Measurements from ENCODE around the gene DTX4. TPM values are rescaled to one million over a fixed set of nuclear protein-coding genes. Genes with fewer than 3 reads are reported as not detected.

The DTX4 gene
- total RNA-seq, 2 donors from 2014 or later = 16.1 to 16.6 TPM

DNA sequence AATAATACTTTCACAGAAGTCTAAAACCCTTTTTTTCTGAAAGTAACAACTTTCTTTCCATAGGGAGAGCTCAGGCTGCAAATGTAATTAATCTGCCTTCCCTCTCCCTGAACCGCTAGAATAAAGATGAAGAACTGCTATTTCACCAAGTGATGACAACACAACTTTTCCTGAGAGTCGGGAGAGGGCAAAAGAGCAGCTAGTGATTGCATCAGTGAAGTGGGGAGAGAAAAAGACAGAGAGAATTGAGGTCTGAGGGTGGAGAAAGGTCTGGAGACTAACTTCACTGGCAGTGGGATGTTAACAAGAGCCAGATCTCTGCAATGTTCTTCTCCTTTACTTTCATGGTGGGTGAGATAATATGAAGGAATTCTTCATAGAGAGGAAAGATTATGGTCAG, 51.7 kb downstream of the DTX4 start:
- Histone ChIP-seq H3K27ac (ENCODE audit: low read depth, low read length) (no peak overlapping the region), H3K9me3 (ENCODE audit: control insufficient read depth, low read length) (no peaks in the 10 kb centered on the region), H3K36me3 (ENCODE audit: control insufficient read depth, insufficient read depth, low read length) (no peaks in the 10 kb centered on the region), H3K9ac (ENCODE audit: extremely low read depth, low read length, poor library complexity, severe bottlenecking) (no peak overlapping the region), H3K4me3 (ENCODE audit: low read length) (no peak overlapping the region), H3K4me1 (ENCODE audit: control insufficient read depth, insufficient read depth, low read length) (no peaks in the 10 kb centered on the region), H3K27me3 (ENCODE audit: control insufficient read depth, insufficient read depth, low read length, poor library complexity, severe bottlenecking) (no peaks in the 10 kb centered on the region)
- peaks cover 2% of the 10 kb centered on the region for H3K4me1 Mint-ChIP-seq
- no peak for DNase-seq
- no peaks in the 10 kb centered on the region for H3K27me3 Mint-ChIP-seq (ENCODE audit: insufficient read depth)
- peaks cover 2% of the 10 kb centered on the region for H3K9me3 Mint-ChIP-seq
- WGBS, 2 experiments (ENCODE audit: insufficient coverage in 1 of 2, insufficient read length in 1 of 2) = 80 to 91% methylated on average over 1 to 2 of the region's 2 CpGs
- TF ChIP-seq, protein P1, sequence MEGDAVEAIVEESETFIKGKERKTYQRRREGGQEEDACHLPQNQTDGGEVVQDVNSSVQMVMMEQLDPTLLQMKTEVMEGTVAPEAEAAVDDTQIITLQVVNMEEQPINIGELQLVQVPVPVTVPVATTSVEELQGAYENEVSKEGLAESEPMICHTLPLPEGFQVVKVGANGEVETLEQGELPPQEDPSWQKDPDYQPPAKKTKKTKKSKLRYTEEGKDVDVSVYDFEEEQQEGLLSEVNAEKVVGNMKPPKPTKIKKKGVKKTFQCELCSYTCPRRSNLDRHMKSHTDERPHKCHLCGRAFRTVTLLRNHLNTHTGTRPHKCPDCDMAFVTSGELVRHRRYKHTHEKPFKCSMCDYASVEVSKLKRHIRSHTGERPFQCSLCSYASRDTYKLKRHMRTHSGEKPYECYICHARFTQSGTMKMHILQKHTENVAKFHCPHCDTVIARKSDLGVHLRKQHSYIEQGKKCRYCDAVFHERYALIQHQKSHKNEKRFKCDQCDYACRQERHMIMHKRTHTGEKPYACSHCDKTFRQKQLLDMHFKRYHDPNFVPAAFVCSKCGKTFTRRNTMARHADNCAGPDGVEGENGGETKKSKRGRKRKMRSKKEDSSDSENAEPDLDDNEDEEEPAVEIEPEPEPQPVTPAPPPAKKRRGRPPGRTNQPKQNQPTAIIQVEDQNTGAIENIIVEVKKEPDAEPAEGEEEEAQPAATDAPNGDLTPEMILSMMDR (conservative IDR thresholded peaks at IDR 0.05) = no peak
- no peak overlapping the region for H3K4me3 Mint-ChIP-seq
- H3K36me3 Mint-ChIP-seq (ENCODE audit: low read depth) = no peaks in the 10 kb centered on the region
- H3K27ac Mint-ChIP-seq = no peak overlapping the region

DNA sequence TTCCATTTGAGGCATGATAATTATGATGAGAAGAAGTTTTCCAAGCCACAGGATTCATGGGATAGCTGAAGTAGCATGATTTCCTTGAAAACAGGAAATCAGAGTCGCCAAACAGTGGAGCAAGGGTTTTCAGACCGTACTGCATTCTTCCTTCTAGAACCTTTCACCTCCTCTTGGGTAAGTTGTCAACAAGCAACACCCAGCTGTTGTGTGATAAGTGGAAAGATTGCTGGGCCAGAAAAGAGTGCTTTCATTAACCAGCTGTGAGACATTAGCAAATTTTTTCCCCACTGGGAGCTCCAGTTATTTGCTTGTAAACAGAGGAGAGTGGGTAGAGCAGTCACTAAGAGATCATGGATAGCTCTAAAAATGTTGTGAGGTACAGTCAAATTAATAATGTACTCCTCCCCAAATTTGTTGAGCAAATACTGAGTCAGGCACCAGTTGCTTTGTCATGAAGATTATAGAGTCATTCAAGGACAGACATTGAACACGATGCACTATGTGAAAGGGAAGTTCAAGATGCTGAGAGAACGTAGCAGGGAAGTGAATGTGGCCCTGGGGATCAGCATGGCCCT, 52.5 kb downstream of the DTX4 start:
- Histone ChIP-seq H3K4me3 (ENCODE audit: low read length) (no peak overlapping the region), H3K9ac (ENCODE audit: extremely low read depth, low read length, poor library complexity, severe bottlenecking) (no peak overlapping the region), H3K27me3 (ENCODE audit: control insufficient read depth, insufficient read depth, low read length, poor library complexity, severe bottlenecking) (no peaks in the 10 kb centered on the region), H3K9me3 (ENCODE audit: control insufficient read depth, low read length) (no peaks in the 10 kb centered on the region), H3K36me3 (ENCODE audit: control insufficient read depth, insufficient read depth, low read length) (no peaks in the 10 kb centered on the region), H3K27ac (ENCODE audit: low read depth, low read length) (no peak overlapping the region), H3K4me1 (ENCODE audit: control insufficient read depth, insufficient read depth, low read length) (no peaks in the 10 kb centered on the region)
- DNase-seq = no peak
- 73 to 91% methylated on average over 4 of the region's 4 CpGs for WGBS, 2 experiments (ENCODE audit: insufficient coverage in 1 of 2, insufficient read length in 1 of 2)
- no peak overlapping the region for H3K4me3 Mint-ChIP-seq
- peaks cover 2% of the 10 kb centered on the region for H3K4me1 Mint-ChIP-seq
- TF ChIP-seq, protein P1 (conservative IDR thresholded peaks at IDR 0.05) = no peak
- no peaks in the 10 kb centered on the region for H3K36me3 Mint-ChIP-seq (ENCODE audit: low read depth)
- peaks cover 2% of the 10 kb centered on the region for H3K9me3 Mint-ChIP-seq
- H3K27ac Mint-ChIP-seq = no peak overlapping the region
- H3K27me3 Mint-ChIP-seq (ENCODE audit: insufficient read depth) = no peaks in the 10 kb centered on the region

DNA sequence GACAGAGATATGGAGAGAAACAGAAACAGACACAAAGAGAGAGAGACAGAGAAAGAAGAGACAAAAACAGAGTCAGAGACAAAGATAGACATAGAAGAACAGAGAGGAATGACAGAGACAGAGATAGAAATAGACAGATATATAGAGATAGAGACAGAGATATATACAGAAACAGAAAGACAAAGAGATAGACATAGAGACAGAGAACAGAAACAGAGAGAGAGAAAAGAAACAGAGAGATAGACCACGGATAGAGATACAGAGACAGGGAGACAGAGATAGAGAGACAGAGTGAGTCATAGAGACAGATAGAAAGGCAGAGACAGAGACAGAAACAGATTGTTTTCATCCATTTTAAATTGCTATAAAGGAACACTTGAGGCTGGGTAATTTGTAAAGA, 53.1 kb downstream of the DTX4 start:
- no peaks in the 10 kb centered on the region for H3K27me3 Mint-ChIP-seq (ENCODE audit: insufficient read depth)
- Histone ChIP-seq H3K27ac (ENCODE audit: low read depth, low read length) (no peak overlapping the region), H3K36me3 (ENCODE audit: control insufficient read depth, insufficient read depth, low read length) (no peaks in the 10 kb centered on the region), H3K9ac (ENCODE audit: extremely low read depth, low read length, poor library complexity, severe bottlenecking) (no peak overlapping the region), H3K4me3 (ENCODE audit: low read length) (no peak overlapping the region), H3K27me3 (ENCODE audit: control insufficient read depth, insufficient read depth, low read length, poor library complexity, severe bottlenecking) (no peaks in the 10 kb centered on the region), H3K4me1 (ENCODE audit: control insufficient read depth, insufficient read depth, low read length) (no peaks in the 10 kb centered on the region), H3K9me3 (ENCODE audit: control insufficient read depth, low read length) (no peaks in the 10 kb centered on the region)
- H3K4me3 Mint-ChIP-seq = no peak overlapping the region
- H3K27ac Mint-ChIP-seq = no peak overlapping the region
- H3K4me1 Mint-ChIP-seq = peaks cover 2% of the 10 kb centered on the region
- TF ChIP-seq, protein P1 (conservative IDR thresholded peaks at IDR 0.05) = no peak
- WGBS, 2 experiments (ENCODE audit: insufficient coverage in 1 of 2, insufficient read length in 1 of 2) = 82 to 91% methylated on average over 1 of the region's 1 CpG
- peaks cover 5% of the 10 kb centered on the region for H3K9me3 Mint-ChIP-seq
- H3K36me3 Mint-ChIP-seq (ENCODE audit: low read depth) = no peaks in the 10 kb centered on the region
- no peak for DNase-seq
